ENCODE measurements around the gene DOP1B. TPM values are rescaled to one million over a fixed set of nuclear protein-coding genes. Genes with fewer than 3 reads are reported as not detected.
A peak's percentile ranks its signal among the peaks of the same experiment; 100 is the strongest.
"Not testable (repeated sequence)": the region's sequence is repeated elsewhere in the genome, so short reads cannot be mapped to it uniquely, and the experiment has no call there.

Gene DOP1B
- total and polyA plus RNA-seq, 12 donors = 1.1 to 39.1 (median 6.9) TPM

DNA sequence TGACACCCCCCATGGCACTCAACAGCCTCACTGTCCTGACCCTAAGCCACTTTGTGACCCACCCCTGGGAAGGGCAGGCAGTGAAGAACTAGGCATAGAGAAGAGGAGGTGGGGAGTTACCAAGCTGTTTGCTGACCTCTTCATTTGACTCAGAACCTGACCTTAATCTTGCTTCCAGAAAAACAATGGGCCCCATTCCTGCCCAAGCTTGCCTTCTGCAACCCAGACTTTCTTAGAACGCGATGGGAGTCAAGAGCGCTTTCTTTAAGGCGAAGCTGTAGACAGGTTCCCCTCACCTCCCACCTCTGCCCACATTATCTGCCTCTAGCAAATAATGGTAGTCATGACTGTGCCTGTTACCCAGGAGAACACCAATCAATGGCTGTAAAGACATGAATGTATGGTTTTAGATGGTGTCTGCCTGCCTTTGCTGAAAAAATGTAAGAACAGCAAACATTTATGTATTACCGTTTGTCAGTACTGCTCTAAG is 30.0 kb upstream of the DOP1B start:
- H3K27ac ChIP-seq = no peak overlapping the region
- no peak for TF ChIP-seq POLR2A (IDR thresholded peaks at IDR 0.05)
- TF ChIP-seq, protein P1, sequence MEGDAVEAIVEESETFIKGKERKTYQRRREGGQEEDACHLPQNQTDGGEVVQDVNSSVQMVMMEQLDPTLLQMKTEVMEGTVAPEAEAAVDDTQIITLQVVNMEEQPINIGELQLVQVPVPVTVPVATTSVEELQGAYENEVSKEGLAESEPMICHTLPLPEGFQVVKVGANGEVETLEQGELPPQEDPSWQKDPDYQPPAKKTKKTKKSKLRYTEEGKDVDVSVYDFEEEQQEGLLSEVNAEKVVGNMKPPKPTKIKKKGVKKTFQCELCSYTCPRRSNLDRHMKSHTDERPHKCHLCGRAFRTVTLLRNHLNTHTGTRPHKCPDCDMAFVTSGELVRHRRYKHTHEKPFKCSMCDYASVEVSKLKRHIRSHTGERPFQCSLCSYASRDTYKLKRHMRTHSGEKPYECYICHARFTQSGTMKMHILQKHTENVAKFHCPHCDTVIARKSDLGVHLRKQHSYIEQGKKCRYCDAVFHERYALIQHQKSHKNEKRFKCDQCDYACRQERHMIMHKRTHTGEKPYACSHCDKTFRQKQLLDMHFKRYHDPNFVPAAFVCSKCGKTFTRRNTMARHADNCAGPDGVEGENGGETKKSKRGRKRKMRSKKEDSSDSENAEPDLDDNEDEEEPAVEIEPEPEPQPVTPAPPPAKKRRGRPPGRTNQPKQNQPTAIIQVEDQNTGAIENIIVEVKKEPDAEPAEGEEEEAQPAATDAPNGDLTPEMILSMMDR (IDR thresholded peaks at IDR 0.05) = no peak
- H3K4me3 ChIP-seq = no peak overlapping the region
- intact Hi-C loops (cut with DNase I) = no loop called here
- no peaks in the 10 kb centered on the region for H3K9me3 ChIP-seq (replicated peaks in 1 of 3)
- H3K36me3 ChIP-seq (replicated peaks in 1 of 2) = no peaks in the 10 kb centered on the region
- 92 to 97% (median 95%) methylated on average over 5 of the region's 5 CpGs for WGBS, 4 donors
- DNase-seq = peak in 1 of 7 donors; percentile 41
- no peaks in the 10 kb centered on the region for H3K4me1 ChIP-seq (replicated peaks in 1 of 2)
- no peaks in the 10 kb centered on the region for H3K27me3 ChIP-seq

DNA sequence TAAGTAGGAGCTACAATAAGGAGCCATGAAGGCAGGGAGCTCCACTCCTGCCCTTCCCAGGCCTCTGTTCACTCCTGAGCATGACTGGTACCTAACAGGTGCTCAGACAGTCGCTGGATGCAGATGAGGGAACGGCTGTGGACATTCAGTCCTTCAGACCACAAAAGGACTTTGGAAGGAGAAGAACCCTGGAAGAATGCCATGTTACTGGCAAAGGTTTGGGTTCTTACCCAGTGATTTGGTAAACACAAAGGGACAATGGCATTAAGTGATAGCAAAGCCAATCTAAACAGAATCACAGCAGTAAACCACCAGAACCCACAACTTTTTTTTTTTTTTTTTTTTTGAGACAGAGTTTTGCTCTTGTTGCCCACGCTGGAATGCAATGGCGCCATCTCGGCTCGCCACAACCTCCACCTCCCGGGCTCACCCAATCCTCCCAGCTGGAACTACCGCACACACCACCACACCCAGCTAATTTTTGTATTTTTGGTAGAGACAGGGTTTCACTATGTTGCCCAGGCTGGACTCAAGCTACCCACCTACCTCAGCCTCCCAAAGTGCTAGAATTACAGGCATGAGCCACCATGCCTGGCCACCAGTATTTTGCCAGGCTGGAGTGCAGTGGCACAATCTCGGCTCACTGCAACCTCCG is 29.2 kb upstream of the DOP1B start:
- Histone ChIP-seq H3K36me3 (replicated peaks in 1 of 2) (no peaks in the 10 kb centered on the region), H3K4me3 (no peak overlapping the region), H3K27ac (no peak overlapping the region), H3K9me3 (replicated peaks in 1 of 3) (no peaks in the 10 kb centered on the region), H3K27me3 (no peaks in the 10 kb centered on the region), H3K4me1 (replicated peaks in 1 of 2) (no peaks in the 10 kb centered on the region)
- WGBS, 4 donors = 80 to 89% (median 85%) methylated on average over 10 of the region's 10 CpGs
- intact Hi-C loops (cut with DNase I) = no loop called here
- no peak for TF ChIP-seq POLR2A (IDR thresholded peaks at IDR 0.05)
- TF ChIP-seq, protein P1 (IDR thresholded peaks at IDR 0.05) = no peak
- peak in 2 of 7 donors; percentile 15 to 30 for DNase-seq

DNA sequence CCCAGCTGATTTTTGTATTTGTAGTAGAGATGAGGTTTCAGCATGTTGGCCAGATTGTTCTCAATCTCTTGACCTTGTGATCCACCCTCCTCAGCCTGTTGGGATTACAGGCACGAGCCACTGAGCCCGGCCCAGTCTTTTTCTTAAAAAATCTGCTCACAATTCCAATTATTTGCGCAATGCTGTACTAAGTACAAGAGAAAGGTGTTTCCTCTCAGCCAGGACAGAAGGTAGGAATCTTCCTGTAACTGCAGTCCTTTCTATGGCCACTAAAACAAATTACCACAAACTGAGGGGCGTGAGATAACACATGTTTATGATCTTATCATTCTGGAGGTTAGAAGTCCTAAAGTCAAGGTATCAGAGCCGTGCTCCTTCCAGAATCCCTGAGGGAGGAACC is 28.6 kb upstream of the DOP1B start:
- TF ChIP-seq POLR2A (IDR thresholded peaks at IDR 0.05) = no peak
- TF ChIP-seq, protein P1 (IDR thresholded peaks at IDR 0.05) = no peak
- Histone ChIP-seq H3K4me3 (no peak overlapping the region), H3K9me3 (replicated peaks in 1 of 3) (no peaks in the 10 kb centered on the region), H3K4me1 (replicated peaks in 1 of 2) (no peaks in the 10 kb centered on the region), H3K27ac (no peak overlapping the region), H3K27me3 (no peaks in the 10 kb centered on the region), H3K36me3 (replicated peaks in 1 of 2) (no peaks in the 10 kb centered on the region)
- WGBS, 4 donors = 80 to 85% (median 84%) methylated on average over 5 of the region's 5 CpGs
- intact Hi-C loops (cut with DNase I) = no loop called here
- DNase-seq = peak in 1 of 7 donors; percentile 7

DNA sequence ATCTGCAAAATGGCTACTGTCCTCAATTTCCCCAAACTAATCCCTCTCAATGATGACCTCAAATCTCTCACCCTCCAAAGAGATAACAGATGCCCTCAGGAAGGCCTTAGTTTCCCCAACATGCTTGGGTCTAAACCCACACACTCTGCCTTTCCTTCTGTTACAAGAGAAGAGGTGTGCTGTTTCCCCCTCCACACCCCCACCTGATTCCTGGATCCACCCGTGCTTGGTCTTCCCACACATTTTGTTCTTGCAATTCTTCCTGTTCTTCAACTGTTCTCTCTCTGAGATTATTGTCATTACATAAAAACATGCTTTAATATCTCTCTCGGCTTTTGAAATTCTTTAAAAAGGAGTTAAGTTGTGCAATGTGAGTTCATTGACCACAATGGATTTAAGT is 27.4 kb upstream of the DOP1B start:
- TF ChIP-seq, protein P1 (IDR thresholded peaks at IDR 0.05) = no peak
- no peak for TF ChIP-seq POLR2A (IDR thresholded peaks at IDR 0.05)
- DNase-seq = no peak
- intact Hi-C loops (cut with DNase I) = no loop called here
- Histone ChIP-seq H3K27me3 (no peaks in the 10 kb centered on the region), H3K4me3 (no peak overlapping the region), H3K27ac (peak overlapping the region in 1 of 5 donors; percentile 45), H3K9me3 (replicated peaks in 1 of 3) (no peaks in the 10 kb centered on the region), H3K36me3 (replicated peaks in 1 of 2) (no peaks in the 10 kb centered on the region), H3K4me1 (replicated peaks in 1 of 2) (peaks cover 0 to 2% of the 10 kb centered on the region in 2 donors)
- 46 to 63% (median 57%) methylated on average over 2 of the region's 2 CpGs for WGBS, 4 donors

DNA sequence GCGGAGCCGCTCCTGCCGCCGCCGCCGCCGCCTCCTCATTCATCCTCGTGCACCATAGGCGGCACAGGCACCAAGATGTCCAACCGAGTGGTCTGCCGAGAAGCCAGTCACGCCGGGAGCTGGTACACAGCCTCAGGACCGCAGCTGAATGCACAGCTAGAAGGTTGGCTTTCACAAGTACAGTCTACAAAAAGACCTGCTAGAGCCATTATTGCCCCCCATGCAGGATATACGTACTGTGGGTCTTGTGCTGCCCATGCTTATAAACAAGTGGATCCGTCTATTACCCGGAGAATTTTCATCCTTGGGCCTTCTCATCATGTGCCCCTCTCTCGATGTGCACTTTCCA is 26.2 kb upstream of the DOP1B start:
- intact Hi-C loops (cut with DNase I) = not testable (repeated sequence)

DNA sequence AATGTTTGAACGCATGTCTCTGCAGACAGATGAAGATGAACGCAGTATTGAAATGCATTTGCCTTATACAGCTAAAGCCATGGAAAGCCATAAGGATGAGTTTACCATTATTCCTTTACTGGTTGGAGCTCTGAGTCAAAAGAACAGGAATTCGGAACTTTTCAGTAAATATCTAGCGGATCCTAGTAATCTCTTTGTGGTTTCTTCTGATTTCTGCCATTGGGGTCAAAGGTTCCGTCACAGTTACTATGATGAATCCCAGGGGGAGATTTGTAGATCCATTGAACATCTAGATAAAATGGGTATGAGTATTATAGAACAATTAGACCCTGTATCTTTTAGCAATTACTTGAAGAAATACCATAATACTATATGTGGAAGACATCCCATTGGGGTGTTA is 25.8 kb upstream of the DOP1B start:
- H3K36me3 ChIP-seq (replicated peaks in 1 of 2); intact Hi-C loops (cut with DNase I); H3K27ac ChIP-seq; H3K27me3 ChIP-seq; DNase-seq; H3K4me3 ChIP-seq; H3K9me3 ChIP-seq (replicated peaks in 1 of 3): not testable (repeated sequence)
- 86 to 89% (median 87%) methylated on average over 5 of the region's 5 CpGs for whole genome bisulfite sequencing, 4 donors
- H3K4me1 ChIP-seq (replicated peaks in 1 of 2) = peaks cover 3 to 11% of the 10 kb centered on the region in 2 donors

More for the DNA sequence above, 26.2 kb upstream of the DOP1B start:
- 12 to 65% (median 22%) methylated on average over 3 to 11 of the region's 18 CpGs for WGBS, 4 donors
- not testable (repeated sequence) for H3K36me3 ChIP-seq (replicated peaks in 1 of 2); H3K9me3 ChIP-seq (replicated peaks in 1 of 3); H3K27me3 ChIP-seq; H3K27ac ChIP-seq
- DNase-seq = peak in 1 of 7 donors; percentile 43
- Histone ChIP-seq H3K4me1 (replicated peaks in 1 of 2) (peaks cover 3 to 11% of the 10 kb centered on the region in 2 donors), H3K4me3 (peak overlapping the region in 1 of 4 donors; percentile 62)

All from adrenal gland (tissue), 12 donors.